IMR-90 (cell line): ENCODE data around the gene SRRD. TPM values are rescaled to one million over a fixed set of nuclear protein-coding genes. Genes with fewer than 3 reads are reported as not detected.

Experiments used
- ATAC-seq: fragments of 200-7000 bp; cut with Tn5 transposase; 2 replicates; pipeline ENCODE4 v1.9.1; 2020; ENCODE audit warnings: low read depth, mild to moderate bottlenecking, moderate library complexity
- BruUV-seq: library from RNA; stranded (reverse); fragments of 400-500 nt; replicated peaks from 2 replicates; lab custom pipeline; 2021; lab: Mats Ljungman, UMichigan
- CTCF ChIA-PET: fragments of 300-600 bp; formaldehyde crosslinking; extraction: SDS; loops from one replicate; lab custom pipeline; 2021; ENCODE audit warnings: antibody characterized with exemption; lab: Yijun Ruan, JAX
- POLR2A ChIA-PET: fragments of 300-600 bp; sonication (Branson Sonifier 250); formaldehyde crosslinking; loops from one replicate; lab custom pipeline; 2022; ENCODE audit warnings: antibody characterized with exemption; ENCODE audit not compliant: unreplicated experiment; lab: Charles Lee
- DNase-seq: peaks from one replicate; pipeline ENCODE4 v3.0.0; 2013
- H2AFZ ChIP-seq: replicated peaks from 2 replicates; pipeline ENCODE3; 2013; ENCODE audit warnings: low read length, mild to moderate bottlenecking; ENCODE audit not compliant: poor library complexity
- H2AK5ac ChIP-seq: 2 replicates; pipeline ENCODE4 v1.6.1; 2013; ENCODE audit warnings: low read depth, low read length, inconsistent platforms
- H2AK9ac ChIP-seq: replicated peaks from 2 replicates; pipeline ENCODE3; 2013; ENCODE audit warnings: mild to moderate bottlenecking, low read depth, low read length, moderate library complexity; ENCODE audit not compliant: poor library complexity
- H2BK120ac ChIP-seq: 2 replicates; pipeline ENCODE4 v1.6.1; 2013; ENCODE audit warnings: low read depth, low read length, inconsistent platforms
- H2BK15ac ChIP-seq: 3 replicates; pipeline ENCODE4 v1.6.1; 2013; ENCODE audit warnings: low read depth, low read length, inconsistent platforms
- H2BK20ac ChIP-seq: 2 replicates; pipeline ENCODE4 v1.6.1; 2013; ENCODE audit warnings: low read depth, mild to moderate bottlenecking, inconsistent platforms, low read length, moderate library complexity
- H2BK5ac ChIP-seq: 2 replicates; pipeline ENCODE4 v1.6.1; 2013; ENCODE audit warnings: mild to moderate bottlenecking, low read depth, low read length, inconsistent platforms; ENCODE audit not compliant: poor library complexity, severe bottlenecking
- H3K14ac ChIP-seq: replicated peaks from 2 replicates; pipeline ENCODE4 v1.6.1; 2013; ENCODE audit warnings: low read depth, low read length, inconsistent platforms
- H3K18ac ChIP-seq: 2 replicates; pipeline ENCODE4 v1.6.1; 2013; ENCODE audit warnings: low read depth, low read length, control low read depth
- H3K23ac ChIP-seq: 2 replicates; pipeline ENCODE4 v1.6.1; 2013; ENCODE audit warnings: low read depth, low read length, inconsistent platforms
- H3K27ac ChIP-seq: 2 replicates; pipeline ENCODE4 v1.5.1; 2013; ENCODE audit warnings: mild to moderate bottlenecking, control low read depth, low read length; ENCODE audit not compliant: insufficient read depth
- H3K27me3 ChIP-seq: 2 replicates; pipeline ENCODE4 v1.6.1; 2013; ENCODE audit warnings: low read length; ENCODE audit not compliant: control insufficient read depth, insufficient read depth
- H3K36me3 ChIP-seq: 2 replicates; pipeline ENCODE4 v1.6.1; 2013; ENCODE audit warnings: low read length, mixed read lengths; ENCODE audit not compliant: control insufficient read depth, insufficient read depth
- H3K4ac ChIP-seq: 2 replicates; pipeline ENCODE4 v1.6.1; 2013; ENCODE audit warnings: low read depth, low read length, inconsistent platforms
- H3K4me1 ChIP-seq: 2 replicates; pipeline ENCODE4 v1.6.1; 2013; ENCODE audit warnings: low read length, mixed read lengths; ENCODE audit not compliant: control insufficient read depth, insufficient read depth
- H3K4me2 ChIP-seq: 2 replicates; pipeline ENCODE4 v1.6.1; 2013; ENCODE audit warnings: low read depth, mild to moderate bottlenecking, control low read depth, low read length, moderate library complexity
- H3K4me3 ChIP-seq: 2 replicates; pipeline ENCODE4 v1.5.1; 2013; ENCODE audit warnings: low read depth, mild to moderate bottlenecking, control low read depth, low read length, moderate library complexity; ENCODE audit not compliant: insufficient read depth
- H3K56ac ChIP-seq: 2 replicates; pipeline ENCODE4 v1.6.1; 2013; ENCODE audit warnings: low read length, inconsistent platforms; ENCODE audit not compliant: insufficient read depth; ENCODE audit errors: extremely low read depth
- H3K79me1 ChIP-seq, 2 experiments: 2 replicates each; pipeline ENCODE4 v1.6.1; 2013; ENCODE audit warnings: low read length in 2 of 2, inconsistent platforms in 1 of 2, low read depth in 1 of 2
- H3K9ac ChIP-seq: 2 replicates; pipeline ENCODE4 v1.6.1; 2013; ENCODE audit warnings: low read depth, low read length, control low read depth
- H3K9me1 ChIP-seq: 2 replicates; pipeline ENCODE4 v1.6.1; 2013; ENCODE audit warnings: low read length, inconsistent platforms; ENCODE audit not compliant: insufficient read depth
- H3K9me3 ChIP-seq: 2 replicates; pipeline ENCODE4 v1.6.1; 2013; ENCODE audit warnings: low read length; ENCODE audit not compliant: control insufficient read depth, insufficient read depth
- H4K20me1 ChIP-seq: 2 replicates; pipeline ENCODE4 v1.6.1; 2013; ENCODE audit warnings: low read length, inconsistent platforms; ENCODE audit not compliant: insufficient read depth
- H4K5ac ChIP-seq: 2 replicates; pipeline ENCODE4 v1.6.1; 2013; ENCODE audit warnings: mild to moderate bottlenecking, low read depth, low read length, control low read depth
- H4K8ac ChIP-seq, 2 experiments: 2 replicates each; pipeline ENCODE4 v1.6.1; 2013; ENCODE audit warnings: low read depth in 2 of 2, low read length in 2 of 2, control low read depth in 1 of 2, inconsistent platforms in 1 of 2
- H4K91ac ChIP-seq: 2 replicates; pipeline ENCODE4 v1.6.1; 2013; ENCODE audit warnings: low read depth, low read length, inconsistent platforms; ENCODE audit not compliant: insufficient read depth
- BHLHE40 ChIP-seq: fragments of 150-350 bp; IDR thresholded peaks from 2 replicates; pipeline ENCODE4 v1.6.1; 2016; ENCODE audit warnings: mild to moderate bottlenecking, low read depth, low read length
- CEBPB ChIP-seq: IDR thresholded peaks from 2 replicates; pipeline ENCODE4 v1.6.1; 2012; ENCODE audit warnings: low read depth, low read length, improper control_type of control experiment
- MAFK ChIP-seq: IDR thresholded peaks from 2 replicates; pipeline ENCODE4 v1.6.1; 2012; ENCODE audit warnings: low read depth, low read length, improper control_type of control experiment
- NFE2L2 ChIP-seq: fragments of 150-350 bp; IDR thresholded peaks from 2 replicates; pipeline ENCODE4 v1.6.1; 2016; ENCODE audit warnings: low read depth, mild to moderate bottlenecking, low read length
- POLR2A ChIP-seq: IDR thresholded peaks from 2 replicates; pipeline ENCODE4 v1.6.1; 2012; ENCODE audit warnings: mild to moderate bottlenecking, low read depth, low read length
- RCOR1 ChIP-seq: IDR thresholded peaks from 2 replicates; pipeline ENCODE4 v1.6.1; 2012; ENCODE audit warnings: mild to moderate bottlenecking, low read length, improper control_type of control experiment; ENCODE audit not compliant: insufficient replicate concordance
- WGBS, 2 experiments: methylation state at CpG; one replicate each; pipeline versions ENCODE4 v1.1.5 to v1.1.7; 2013; ENCODE audit warnings: missing lambda C conversion rate in 2 of 2; ENCODE audit not compliant: insufficient read length in 1 of 2; ENCODE audit errors: extremely low coverage in 2 of 2; 5-methylcytosine and 5-hydroxymethylcytosine counted together
- dilution Hi-C: fragments of 300-500 bp; cut with HindIII; formaldehyde crosslinking; loops from one replicate; pipeline ENCODE4 v1.14.3; 2018; ENCODE audit warnings: low sequenced_read_pairs; ENCODE audit not compliant: unreplicated experiment
- in situ Hi-C: fragments of 300-500 bp; cut with MboI; formaldehyde crosslinking; loops from 3 replicates; pipeline ENCODE4 v1.14.3; 2019; ENCODE audit warnings: low sequenced_read_pairs, inconsistent platforms, mixed read lengths
- intact Hi-C: fragments of 100-400 bp; cut with micrococcal nuclease; formaldehyde crosslinking; loops from 2 replicates; pipeline ENCODE4 v1.10.0; 2022
- polyA plus RNA-seq, 3 experiments: library from polyadenylated mRNA; depleted of rRNA; stranded (reverse); fragments of >200 nt; gene quantifications; 2 replicates each; pipeline ENCODE4 v1.2.3, GENCODE V29; 2012; ENCODE audit warnings: low replicate concordance in 1 of 3
- total RNA-seq: library from RNA; depleted of rRNA; stranded (reverse); fragments of >200 nt; gene quantifications from 2 replicates; pipeline ENCODE4 v1.2.3, GENCODE V29; 2012
- TF ChIP-seq, protein P1 (sequence below): fragments of 150-350 bp; IDR thresholded peaks from 2 replicates; pipeline ENCODE4 v1.6.1; 2016; ENCODE audit warnings: low read depth, mild to moderate bottlenecking, low read length, moderate library complexity, borderline replicate concordance

The SRRD gene
- total and polyA plus RNA-seq, 2 of the 4 experiments (the other 2 are of a cell fraction), result 18.3 to 24.0 TPM

DNA sequence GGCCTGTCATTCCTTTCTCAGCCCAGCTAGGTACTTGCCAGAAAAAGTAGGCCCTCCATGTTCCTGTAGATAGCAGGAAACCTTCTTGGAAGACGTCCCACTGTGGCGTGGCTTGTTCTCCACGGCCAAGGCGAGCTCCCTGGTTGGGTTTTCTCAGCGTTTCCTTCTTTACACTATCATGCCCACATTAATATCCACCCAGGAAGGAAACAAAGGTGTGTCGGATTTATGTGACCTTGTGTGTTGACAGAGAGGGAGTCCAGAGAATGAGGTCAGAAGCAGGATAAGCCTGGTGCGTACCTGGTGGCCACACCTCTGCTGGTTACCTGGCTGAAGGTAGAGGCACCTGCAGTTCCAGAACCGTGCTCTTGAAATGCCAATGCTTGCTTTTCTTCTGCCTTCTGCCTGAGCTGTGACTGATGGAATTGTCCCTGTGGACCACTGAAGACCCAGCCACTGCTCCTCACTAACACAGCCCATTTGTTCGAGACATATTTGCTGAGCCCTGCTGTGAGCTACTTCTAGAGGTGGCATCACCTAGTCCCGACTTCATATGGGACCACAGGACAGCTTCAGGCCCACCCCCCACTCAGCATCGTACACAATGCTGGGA, 46.7 kb upstream of the SRRD start:
- no peak overlapping the region for H3K9ac ChIP-seq
- no peak overlapping the region for H3K18ac ChIP-seq
- no peaks in the 10 kb centered on the region; the same call in 1 of the 2 replicates for H3K36me3 ChIP-seq
- H2AFZ ChIP-seq, result no peak overlapping the region
- ChIA-PET POLR2A (no interaction called here), CTCF (interaction anchor here (0.6 to 0.7 kb wide), 2 partner anchors 42 to 725 kb away, joined by 3 to 9 read pairs; no protein-coding TSS in a partner anchor)
- H2BK5ac ChIP-seq, result no peak overlapping the region
- H4K5ac ChIP-seq, result no peak overlapping the region
- H3K27ac ChIP-seq, result no peak overlapping the region
- no TSS peak for BruUV-seq
- no peak overlapping the region for H3K4ac ChIP-seq
- dilution Hi-C loops, result no loop called here
- no peaks in the 10 kb centered on the region for H3K9me3 ChIP-seq
- intact Hi-C loops, result no loop called here
- no peak for DNase-seq
- no peaks in the 10 kb centered on the region for H3K27me3 ChIP-seq
- no peak overlapping the region for H2AK9ac ChIP-seq
- H4K91ac ChIP-seq, result no peak overlapping the region
- no peaks in the 10 kb centered on the region for H4K20me1 ChIP-seq
- no peaks in the 10 kb centered on the region for H3K4me1 ChIP-seq
- no peak overlapping the region for H2AK5ac ChIP-seq
- 69% methylated on average over 2 of the region's 11 CpGs; no CpG with 5 or more reads in 1 of the 2 experiments for WGBS, 2 experiments
- no peak overlapping the region for H3K56ac ChIP-seq
- no peaks in the 10 kb centered on the region for H3K79me1 ChIP-seq
- no peak overlapping the region for H3K4me2 ChIP-seq
- no peak overlapping the region for H3K4me3 ChIP-seq
- H3K14ac ChIP-seq, result no peak overlapping the region
- ATAC-seq, result no peak
- no peak overlapping the region for H4K8ac ChIP-seq
- TF ChIP-seq, protein P1, sequence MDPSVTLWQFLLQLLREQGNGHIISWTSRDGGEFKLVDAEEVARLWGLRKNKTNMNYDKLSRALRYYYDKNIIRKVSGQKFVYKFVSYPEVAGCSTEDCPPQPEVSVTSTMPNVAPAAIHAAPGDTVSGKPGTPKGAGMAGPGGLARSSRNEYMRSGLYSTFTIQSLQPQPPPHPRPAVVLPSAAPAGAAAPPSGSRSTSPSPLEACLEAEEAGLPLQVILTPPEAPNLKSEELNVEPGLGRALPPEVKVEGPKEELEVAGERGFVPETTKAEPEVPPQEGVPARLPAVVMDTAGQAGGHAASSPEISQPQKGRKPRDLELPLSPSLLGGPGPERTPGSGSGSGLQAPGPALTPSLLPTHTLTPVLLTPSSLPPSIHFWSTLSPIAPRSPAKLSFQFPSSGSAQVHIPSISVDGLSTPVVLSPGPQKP, result no peak
- TF ChIP-seq MAFK (no peak), CEBPB (no peak), NFE2L2 (no peak), POLR2A (no peak), RCOR1 (no peak), BHLHE40 (no peak)
- no peak overlapping the region for H2BK20ac ChIP-seq
- no peaks in the 10 kb centered on the region for H3K9me1 ChIP-seq
- H2BK120ac ChIP-seq, result no peak overlapping the region
- H2BK15ac ChIP-seq, result no peak overlapping the region
- in situ Hi-C loops, result no loop called here
- no peak overlapping the region for H3K23ac ChIP-seq
